ENCODE results near the gene SLC35B2.

SLC35B2 gene

GRCh38 chr6:44224029-44224964 lies 33.0 kb downstream of the SLC35B2 start:
- H3K27ac ChIP-seq = peak overlapping the region; percentile 86
- TF ChIP-seq CTCF (conservative IDR thresholded peaks at IDR 0.05; ENCODE audit: low read depth) = no peak
- DNase-seq (ENCODE audit: low spot score) = no peak
- ChIA-PET POLR2A (ENCODE audit: low non-redundant PET) (no interaction called here), CTCF (interaction anchor here (0.6 to 2.7 kb wide), 3 partner anchors 10 to 273 kb away, joined by 4 to 11 read pairs (median 5); no protein-coding TSS in a partner anchor)

- CTCF ChIA-PET = interaction anchor here (0.6 to 2.7 kb wide), 4 partner anchors 10 to 51 kb away, joined by 3 to 11 read pairs (median 5); no protein-coding TSS in a partner anchor
- 0 out of 2 replicates have a peak, but pooled peaks have one; percentile 11 for TF ChIP-seq CTCF (conservative IDR thresholded peaks at IDR 0.05; ENCODE audit: low read depth)
- peak; percentile 87 for DNase-seq (ENCODE audit: low spot score)
- POLR2A ChIA-PET (ENCODE audit: low non-redundant PET) = interaction anchor here (0.5 to 0.6 kb wide), 3 partner anchors 10 to 280 kb away, joined by 3 read pairs; no protein-coding TSS in a partner anchor
- H3K27ac ChIP-seq = peak within 1 kb of the TSS; percentile 86
These were observed 33.9 kb downstream of the SLC35B2 start, which contains the start of gene SLC29A1 for GRCh38 chr6:44223319-44224028. SLC29A1 (plus strand) TSS chr6:44223595; CDS start chr6:44227314, 3,719 bp downstream.

GRCh38 chr6:44222486-44223318 lies 34.6 kb downstream of the SLC35B2 start:
- no peak for DNase-seq (ENCODE audit: low spot score)
- TF ChIP-seq CTCF (conservative IDR thresholded peaks at IDR 0.05; ENCODE audit: low read depth) = no peak
- peak overlapping the region; percentile 86 for H3K27ac ChIP-seq
- ChIA-PET POLR2A (ENCODE audit: low non-redundant PET) (interaction anchor here (0.5 to 0.6 kb wide), 3 partner anchors 10 to 279 kb away, joined by 3 read pairs; no protein-coding TSS in a partner anchor), CTCF (interaction anchor here (0.9 to 2.7 kb wide), 4 partner anchors 11 to 50 kb away, joined by 3 to 11 read pairs (median 4); no protein-coding TSS in a partner anchor)

- H3K27ac ChIP-seq = peak overlapping the region; percentile 86
- CTCF ChIA-PET = interaction anchor here (0.5 to 2.7 kb wide), 8 partner anchors 9 to 44 kb away, joined by 3 to 11 read pairs (median 4); no protein-coding TSS in a partner anchor
- POLR2A ChIA-PET (ENCODE audit: low non-redundant PET) = interaction anchor here (1.4 kb wide), 1 partner anchor 21 kb away, joined by 6 read pairs; no protein-coding TSS in a partner anchor
- TF ChIP-seq CTCF (conservative IDR thresholded peaks at IDR 0.05; ENCODE audit: low read depth) = no peak
- DNase-seq (ENCODE audit: low spot score) = no peak
These were observed 35.4 kb downstream of the SLC35B2 start for GRCh38 chr6:44221961-44222335.

GRCh38 chr6:44221291-44221960 lies 35.9 kb downstream of the SLC35B2 start:
- peak overlapping the region; percentile 86 for H3K27ac ChIP-seq

More at GRCh38 chr6:44221291-44221960, 35.9 kb downstream of the SLC35B2 start:
- ChIA-PET POLR2A (ENCODE audit: low non-redundant PET) (interaction anchor here (1.4 kb wide), 1 partner anchor 20 kb away, joined by 6 read pairs; no protein-coding TSS in a partner anchor), CTCF (interaction anchor here (0.5 to 1.7 kb wide), 12 partner anchors 9 to 126 kb away, joined by 3 to 7 read pairs (median 4); no protein-coding TSS in a partner anchor)
- peak; percentile 84 for DNase-seq (ENCODE audit: low spot score)
- peak; percentile 87 for TF ChIP-seq CTCF (conservative IDR thresholded peaks at IDR 0.05; ENCODE audit: low read depth)

Data from RWPE1 (cell line).